ENCODE data around the gene GLIPR1L1.

GLIPR1L1 gene

GRCh38 chr12:75378354-75378753 is 43.9 kb downstream of the GLIPR1L1 start:
- peaks cover 8% of the 10 kb centered on the region for H3K4me1 ChIP-seq (ENCODE audit: low read depth, poor library complexity, severe bottlenecking)
- 0 out of 2 replicates have a peak, but pooled peaks cover 3% of the 10 kb centered on the region for H3K36me3 ChIP-seq (ENCODE audit: insufficient read depth)
- H3K27ac ChIP-seq = no peak overlapping the region
- no peaks in the 10 kb centered on the region for H4K20me1 ChIP-seq (ENCODE audit: insufficient read depth)
- H3K27me3 ChIP-seq (ENCODE audit: insufficient read depth, low read depth) = no peaks in the 10 kb centered on the region
- H2AFZ ChIP-seq (ENCODE audit: low read depth) = no peak overlapping the region
- no peak for TF ChIP-seq CTCF (conservative IDR thresholded peaks at IDR 0.05; ENCODE audit: low read depth, low read length)
- H3K9ac ChIP-seq = no peak overlapping the region
- H3K79me2 ChIP-seq (ENCODE audit: insufficient read depth, low read depth) = no peaks in the 10 kb centered on the region
- no peak overlapping the region for H3K4me2 ChIP-seq
- no peak overlapping the region for H3K4me3 ChIP-seq (IDR thresholded peaks at IDR 0.05; ENCODE audit: insufficient read depth, low read depth, low read length)

DNA sequence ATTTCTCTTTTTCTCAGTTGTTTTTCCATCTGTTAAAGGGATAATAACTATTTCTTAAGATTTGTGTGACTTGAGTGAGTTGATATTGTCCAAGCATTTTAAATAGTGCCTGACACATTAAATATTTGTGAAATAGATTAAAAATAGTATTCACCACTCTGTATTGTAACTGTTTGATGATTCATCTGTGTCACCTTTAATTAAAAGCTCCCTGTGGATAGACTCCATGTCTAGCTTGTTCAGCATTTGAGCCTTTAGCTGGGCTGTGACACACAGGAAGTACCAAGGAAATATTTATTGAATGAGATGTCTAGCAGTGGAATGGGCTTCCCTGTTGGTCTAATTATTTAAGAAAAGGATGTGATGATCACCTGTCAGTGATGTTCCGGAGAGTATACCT is 54.6 kb downstream of the GLIPR1L1 start:
- TF ChIP-seq CTCF (conservative IDR thresholded peaks at IDR 0.05; ENCODE audit: low read depth, low read length) = no peak
- Histone ChIP-seq H3K27me3 (ENCODE audit: insufficient read depth, low read depth) (no peaks in the 10 kb centered on the region), H3K4me1 (ENCODE audit: low read depth, poor library complexity, severe bottlenecking) (peaks cover 37% of the 10 kb centered on the region), H3K79me2 (ENCODE audit: insufficient read depth, low read depth) (no peaks in the 10 kb centered on the region), H4K20me1 (ENCODE audit: insufficient read depth) (no peaks in the 10 kb centered on the region), H3K4me3 (IDR thresholded peaks at IDR 0.05; ENCODE audit: insufficient read depth, low read depth, low read length) (no peak overlapping the region), H3K4me2 (peak overlapping the region; percentile 89), H2AFZ (ENCODE audit: low read depth) (peak overlapping the region; percentile 53; the same call in 1 of the 2 replicates), H3K9ac (no peak overlapping the region), H3K27ac (peak overlapping the region; percentile 86; the same call in 1 of the 2 replicates), H3K36me3 (ENCODE audit: insufficient read depth) (no peaks in the 10 kb centered on the region)

DNA sequence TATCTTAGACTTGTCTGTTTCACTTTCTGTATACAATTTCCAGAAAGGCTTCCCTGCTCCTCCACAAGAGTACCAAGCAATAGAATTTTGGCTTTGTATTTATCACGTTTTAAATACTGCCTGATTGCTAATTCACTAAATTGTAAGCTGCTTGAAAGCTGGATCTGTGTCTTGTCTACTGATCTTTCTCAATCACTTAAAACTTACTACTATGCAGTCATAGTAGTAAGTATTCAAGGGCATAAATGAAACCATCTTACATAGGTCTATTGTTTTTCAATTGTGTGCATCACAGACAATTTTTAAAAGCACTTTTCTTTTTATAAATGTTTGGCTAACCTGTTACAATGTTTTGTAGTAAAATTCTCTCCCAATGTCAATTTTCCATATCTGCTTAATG is 55.2 kb downstream of the GLIPR1L1 start:
- Histone ChIP-seq H3K36me3 (ENCODE audit: insufficient read depth) (no peaks in the 10 kb centered on the region), H2AFZ (ENCODE audit: low read depth) (peak overlapping the region; percentile 53), H4K20me1 (ENCODE audit: insufficient read depth) (no peaks in the 10 kb centered on the region), H3K27me3 (ENCODE audit: insufficient read depth, low read depth) (no peaks in the 10 kb centered on the region), H3K79me2 (ENCODE audit: insufficient read depth, low read depth) (no peaks in the 10 kb centered on the region), H3K4me2 (peak overlapping the region; percentile 89), H3K4me3 (IDR thresholded peaks at IDR 0.05; ENCODE audit: insufficient read depth, low read depth, low read length) (no peak overlapping the region), H3K4me1 (ENCODE audit: low read depth, poor library complexity, severe bottlenecking) (peaks cover 37% of the 10 kb centered on the region), H3K27ac (peak overlapping the region; percentile 86; the same call in 1 of the 2 replicates), H3K9ac (peak overlapping the region; percentile 34; the same call in 1 of the 2 replicates)
- TF ChIP-seq CTCF (conservative IDR thresholded peaks at IDR 0.05; ENCODE audit: low read depth, low read length) = no peak

DNA sequence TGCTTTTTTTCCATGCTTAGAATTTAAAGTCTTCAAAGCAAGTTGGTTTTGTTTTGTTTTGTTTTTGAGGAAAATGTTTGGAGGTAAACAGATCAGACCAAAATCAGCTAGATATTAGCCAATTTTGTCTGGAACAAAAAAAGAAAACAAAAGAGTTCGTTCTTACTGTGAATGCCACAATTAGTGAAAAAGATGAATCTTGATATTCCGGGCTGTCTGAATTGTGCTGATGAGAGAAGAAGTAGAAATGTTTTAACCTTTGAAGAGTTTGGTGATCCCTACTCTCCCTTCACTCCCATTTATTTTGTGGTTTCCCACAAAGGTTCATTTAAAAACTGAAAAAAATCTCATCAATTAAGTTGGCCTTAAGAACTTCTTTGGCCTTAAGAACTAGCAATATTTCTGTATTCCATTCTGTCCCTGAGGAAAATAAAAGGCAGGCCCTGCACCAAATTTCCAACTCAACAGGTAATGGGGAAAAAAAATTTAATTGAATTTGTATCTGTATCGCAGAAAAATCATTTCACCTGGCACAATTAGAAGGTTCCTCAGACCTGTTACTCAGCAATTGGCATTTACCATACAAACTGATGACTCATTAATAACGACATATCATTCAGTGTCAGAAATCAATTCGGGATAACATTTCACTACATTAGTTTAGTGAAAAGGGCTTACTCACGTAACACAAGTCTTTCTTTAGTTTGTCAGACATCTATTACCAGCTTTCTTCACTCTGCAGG is 55.9 kb downstream of the GLIPR1L1 start:
- no peaks in the 10 kb centered on the region for H3K36me3 ChIP-seq (ENCODE audit: insufficient read depth)
- no peaks in the 10 kb centered on the region for H4K20me1 ChIP-seq (ENCODE audit: insufficient read depth)
- no peaks in the 10 kb centered on the region for H3K27me3 ChIP-seq (ENCODE audit: insufficient read depth, low read depth)
- no peak for TF ChIP-seq CTCF (conservative IDR thresholded peaks at IDR 0.05; ENCODE audit: low read depth, low read length)
- peak overlapping the region; percentile 53 for H2AFZ ChIP-seq (ENCODE audit: low read depth)
- peak overlapping the region; percentile 86; the same call in 1 of the 2 replicates for H3K27ac ChIP-seq
- H3K4me3 ChIP-seq (IDR thresholded peaks at IDR 0.05; ENCODE audit: insufficient read depth, low read depth, low read length) = peak overlapping the region; percentile 7
- H3K4me1 ChIP-seq (ENCODE audit: low read depth, poor library complexity, severe bottlenecking) = peaks cover 37% of the 10 kb centered on the region
- no peaks in the 10 kb centered on the region for H3K79me2 ChIP-seq (ENCODE audit: insufficient read depth, low read depth)
- H3K4me2 ChIP-seq = peak overlapping the region; percentile 89
- H3K9ac ChIP-seq = peak overlapping the region; percentile 34; the same call in 1 of the 2 replicates

Data from KMS-11 (cell line).